ENCODE data around the gene CD209.

Gene CD209

DNA sequence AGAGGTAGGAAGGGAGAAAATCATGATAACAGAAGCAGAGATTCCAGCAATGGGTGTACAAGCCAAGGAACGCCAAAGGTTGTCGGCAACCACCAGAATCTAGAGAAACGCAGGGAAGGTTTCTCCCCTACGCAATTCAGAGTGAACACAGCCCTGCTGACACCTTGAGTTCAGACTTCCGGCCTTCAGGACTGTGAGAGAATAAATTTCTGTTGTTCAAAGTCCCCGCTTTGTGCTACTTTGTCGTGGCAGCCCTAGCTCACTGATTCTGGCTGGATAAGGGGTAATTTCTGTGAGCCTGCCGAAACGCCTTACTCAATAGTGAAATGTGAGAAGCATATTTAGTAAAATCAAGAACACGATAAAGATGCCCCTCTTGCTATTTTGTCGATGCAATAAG, 10.1 kb downstream of the CD209 start:
- no peak for DNase-seq (ENCODE audit: low read depth)

DNA sequence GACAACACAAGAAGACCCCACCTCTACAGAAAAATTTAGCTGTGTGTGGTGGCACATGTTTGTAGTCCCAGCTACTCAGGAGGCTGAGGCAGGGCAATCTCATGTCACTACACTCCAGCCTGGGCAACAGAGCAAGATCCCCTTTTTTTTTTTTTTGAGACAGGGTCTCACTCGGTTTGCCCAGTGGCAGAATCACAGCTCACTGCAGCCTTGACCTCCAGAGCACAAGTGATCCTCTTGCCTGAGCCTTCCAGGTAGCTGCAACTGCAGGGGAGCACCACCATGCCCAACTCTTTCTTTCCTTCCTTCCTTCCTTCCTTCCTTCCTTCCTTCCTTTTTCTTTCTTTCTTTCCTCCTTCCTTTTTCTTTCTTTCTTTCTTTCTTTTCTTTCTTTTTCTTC, 11.2 kb downstream of the CD209 start:
- DNase-seq (ENCODE audit: low read depth) = no peak

DNA sequence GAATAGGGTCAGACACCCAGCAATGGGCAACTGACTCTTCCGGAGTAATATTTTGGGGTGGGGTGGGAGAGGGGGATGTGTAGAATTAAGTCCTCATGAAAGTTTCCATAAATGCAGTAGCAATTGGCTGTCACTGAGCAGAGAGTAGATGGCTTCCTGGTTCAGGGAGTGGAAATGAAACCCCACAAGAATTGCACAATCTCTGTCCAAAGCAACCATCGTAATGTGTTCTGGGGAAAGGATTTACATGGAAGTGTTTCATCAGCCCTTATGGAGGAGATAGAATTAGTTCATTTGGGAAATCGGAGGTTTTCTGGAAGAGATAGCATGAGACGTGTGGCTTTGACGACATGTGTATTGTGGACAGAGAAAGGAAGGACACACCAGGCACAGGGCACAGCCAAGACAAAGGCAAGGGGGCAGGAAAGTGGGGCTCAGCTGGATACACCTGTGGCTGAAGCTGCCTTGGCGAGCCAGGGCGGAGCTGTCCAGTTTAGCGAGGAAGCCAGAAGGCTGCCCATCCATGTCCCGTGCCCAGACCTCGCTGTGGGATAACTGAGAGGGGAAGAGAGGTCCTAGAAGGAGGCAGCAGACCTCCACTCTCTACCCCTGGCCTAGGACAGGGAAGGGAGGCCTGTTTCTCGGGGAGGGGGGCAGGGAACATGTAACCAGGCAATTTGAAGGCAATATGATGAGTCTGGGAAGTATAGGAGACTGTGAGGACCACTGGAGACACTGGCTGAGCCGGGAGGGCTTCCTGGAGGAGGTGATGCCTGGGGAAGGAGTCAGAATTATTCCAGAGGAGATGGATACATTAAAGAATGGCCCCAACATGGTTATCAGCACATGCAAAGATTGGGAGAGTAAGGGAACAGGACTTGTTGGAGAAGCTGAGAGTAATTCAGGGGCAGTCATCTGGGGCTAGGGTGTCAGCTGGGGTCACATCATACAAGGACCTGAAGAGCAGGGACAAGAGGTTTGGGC, 12.8 kb downstream of the CD209 start:
- DNase-seq (ENCODE audit: low read depth) = no peak

DNA sequence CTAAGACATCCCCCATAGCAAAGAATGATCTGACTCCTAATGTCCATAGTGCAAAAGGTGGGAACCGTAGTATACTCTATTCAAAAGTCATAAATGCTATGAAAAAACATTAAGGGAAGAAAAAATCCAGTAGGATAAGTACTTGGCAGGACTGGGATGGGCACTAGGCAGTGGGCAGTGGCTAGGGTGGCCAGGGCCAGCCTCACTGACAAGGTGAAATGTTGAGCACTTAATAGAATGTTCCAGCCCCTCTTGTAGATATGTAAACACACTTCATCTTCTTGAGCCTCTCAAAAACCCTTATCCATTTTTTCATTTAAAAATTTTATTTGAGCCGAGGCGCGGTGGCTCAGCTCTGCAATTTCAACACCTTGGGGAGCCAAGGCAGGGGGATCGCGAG, 14.0 kb downstream of the CD209 start:
- no peak for DNase-seq (ENCODE audit: low read depth)

DNA sequence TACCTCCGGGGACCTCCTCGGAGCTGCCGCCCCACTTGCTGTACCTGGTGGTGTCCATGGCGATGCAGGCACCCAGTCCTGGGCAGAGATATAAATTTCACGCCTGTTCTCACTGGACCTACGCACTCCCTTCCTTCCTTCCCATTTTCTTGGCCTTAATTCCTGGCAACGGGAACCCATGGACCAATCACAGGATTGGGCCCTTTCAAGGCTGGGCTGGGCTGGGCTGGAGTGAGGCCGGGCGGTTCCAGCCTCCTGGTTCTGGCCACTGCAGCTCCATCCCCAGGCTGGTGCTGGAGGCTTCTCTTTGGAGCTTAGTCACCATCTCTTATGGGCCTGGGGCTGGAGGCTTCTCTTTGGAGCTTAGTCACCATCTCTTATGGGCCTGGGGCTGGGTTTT, 15.3 kb downstream of the CD209 start, which contains the start of gene CLEC4G:
Gene CLEC4G, minus strand, starts transcription at position 66 of the 400 bp plus-strand sequence. Its CDS starts 8 bp downstream, at position 58.
- no peak for DNase-seq (ENCODE audit: low read depth)

DNA sequence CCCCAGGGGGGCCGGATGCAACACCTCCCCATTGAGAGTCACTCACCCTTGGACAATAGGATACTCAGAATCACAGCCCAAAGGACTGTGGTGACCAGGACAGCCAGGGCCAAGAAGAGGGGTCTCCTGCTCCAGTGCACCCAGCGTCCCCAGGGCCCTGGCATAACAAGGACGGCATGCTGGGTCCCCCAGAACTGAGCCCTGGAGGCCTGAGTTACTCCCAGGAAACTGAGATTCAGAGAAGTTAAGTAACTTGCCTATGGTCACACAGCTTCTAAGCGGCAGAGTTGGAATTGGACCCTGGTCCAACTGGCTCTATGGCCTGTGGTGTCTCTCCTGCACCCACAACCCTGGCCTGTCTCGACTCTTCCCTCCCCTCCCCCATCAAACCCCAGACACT, 15.7 kb downstream of the CD209 start:
- no peak for DNase-seq (ENCODE audit: low read depth)

DNA sequence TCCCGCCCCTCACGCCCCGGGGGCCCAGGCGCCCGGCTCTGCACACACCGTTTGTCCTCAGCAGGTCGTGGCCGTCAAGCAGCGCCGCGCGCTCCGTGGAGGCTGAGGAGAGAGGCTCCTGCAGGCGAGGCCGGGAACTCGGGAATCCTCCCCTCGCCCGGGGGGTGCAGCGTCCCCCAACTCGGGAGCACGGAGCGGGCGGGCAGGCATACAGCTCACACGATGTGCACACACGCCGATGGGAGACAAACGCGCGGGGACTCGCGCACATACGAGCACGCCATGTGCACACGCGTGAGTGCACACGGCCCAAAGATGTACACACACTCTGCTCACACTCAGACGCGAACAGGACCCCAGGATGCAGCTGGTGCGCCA, 16.1 kb downstream of the CD209 start:
- DNase-seq (ENCODE audit: low read depth) = no peak

DNA sequence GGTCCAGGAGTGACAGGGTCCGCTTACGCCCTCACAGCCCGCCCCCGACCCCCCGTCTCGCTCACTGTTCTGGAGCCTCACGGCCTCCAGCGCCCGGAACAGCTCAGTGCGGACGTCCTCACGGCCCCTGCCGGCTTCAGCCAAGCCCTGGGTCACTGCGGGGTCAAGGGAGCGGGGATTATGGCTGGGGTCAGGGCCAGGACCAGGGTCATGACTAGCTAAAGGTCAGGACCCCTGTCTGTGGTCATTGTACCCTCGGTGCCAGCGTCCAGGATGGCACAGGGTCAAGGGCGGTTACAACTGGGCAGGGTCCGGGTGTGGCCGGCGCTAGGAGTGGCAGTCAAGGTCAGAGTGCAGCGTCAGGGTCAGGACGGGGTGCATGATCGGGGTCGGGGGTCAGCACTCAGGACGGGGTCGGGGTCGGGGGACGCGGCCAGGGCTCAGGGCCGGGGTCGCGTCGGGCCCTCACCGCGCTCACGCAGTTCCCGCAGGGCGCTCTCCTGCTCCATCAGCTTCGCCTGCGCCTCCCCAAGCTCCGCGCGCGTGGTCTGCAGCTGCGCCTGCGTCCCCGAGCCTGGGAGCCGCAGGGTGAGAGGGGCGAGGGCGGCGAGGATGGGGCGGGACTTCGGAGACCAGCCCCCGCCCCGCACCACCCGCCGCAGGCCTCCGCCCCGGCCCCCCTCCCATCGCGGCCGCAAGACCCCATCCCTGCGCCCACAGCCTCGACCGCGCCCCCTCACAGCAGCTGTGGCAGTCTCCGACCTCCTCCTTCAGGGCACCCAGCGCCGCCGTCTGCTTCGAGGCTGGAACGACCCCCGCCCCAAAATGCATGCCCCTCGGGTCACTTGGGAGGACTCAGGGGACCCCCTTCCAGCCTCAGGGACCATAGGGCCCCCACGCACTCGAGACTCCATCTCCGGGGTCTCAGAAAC, 16.8 kb downstream of the CD209 start:
- DNase-seq (ENCODE audit: low read depth) = no peak

DNA sequence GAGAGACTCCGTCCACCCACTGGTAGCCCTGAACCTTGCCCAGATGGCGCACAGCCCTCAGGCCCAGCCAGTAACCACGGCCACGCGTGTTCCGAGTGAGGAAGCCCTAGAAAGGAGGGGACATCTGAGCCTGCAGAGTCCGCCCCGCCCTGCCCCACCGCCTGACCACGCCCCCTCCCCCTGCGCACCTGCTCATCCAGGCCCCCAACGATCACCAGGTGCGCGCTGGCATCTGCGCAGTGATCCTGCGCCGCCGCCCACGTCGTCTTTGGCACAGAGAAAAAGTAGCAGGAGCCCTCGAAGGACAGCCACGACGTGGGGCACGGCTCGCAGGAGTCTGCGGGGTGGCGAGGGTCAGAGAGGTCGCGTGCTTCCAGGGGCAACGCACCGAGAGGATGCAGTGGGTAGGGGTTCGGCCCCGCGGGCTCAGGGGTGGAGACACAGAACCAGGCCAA, 17.5 kb downstream of the CD209 start:
- no peak for DNase-seq (ENCODE audit: low read depth)

DNA sequence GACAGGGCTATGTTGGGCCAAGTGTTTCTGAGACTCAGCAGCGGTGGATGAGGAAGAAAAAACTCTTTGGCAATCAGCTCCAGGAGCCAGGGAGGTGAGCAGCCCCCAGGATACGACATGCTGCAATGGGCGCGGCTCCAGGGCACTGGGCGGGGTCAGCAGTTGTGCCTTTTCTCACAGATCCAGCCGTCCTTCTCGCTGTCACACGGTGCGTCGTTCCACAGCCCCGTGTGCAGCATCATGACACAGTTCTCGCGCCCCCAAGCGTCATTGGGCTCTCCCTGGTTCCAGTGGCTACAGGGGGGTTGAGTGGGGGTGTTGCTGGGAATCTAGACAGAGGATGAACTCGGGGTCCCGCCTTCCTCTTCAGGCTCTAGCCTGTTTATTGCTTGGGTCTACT, 18.1 kb downstream of the CD209 start:
- DNase-seq (ENCODE audit: low read depth) = no peak

DNA sequence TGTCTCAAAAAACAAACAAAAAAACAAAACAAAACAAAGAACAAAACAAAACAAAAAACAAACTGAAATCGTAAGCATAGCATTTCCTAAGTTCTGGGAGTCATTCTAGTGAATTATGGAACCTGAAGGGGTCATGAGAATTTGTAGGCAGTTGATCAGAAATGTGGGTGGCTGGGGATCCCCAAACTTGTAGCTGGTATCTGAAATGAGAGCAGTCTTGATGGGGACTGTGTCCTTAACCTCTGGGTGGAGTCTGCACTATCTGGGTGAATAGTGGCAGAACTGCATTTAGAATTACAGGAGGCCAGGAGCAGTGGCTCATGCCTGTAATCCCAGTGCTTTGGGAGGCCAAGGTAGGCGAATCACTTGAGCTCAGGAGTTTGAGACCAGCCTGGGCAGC, 21.5 kb downstream of the CD209 start:
- DNase-seq (ENCODE audit: low read depth) = no peak

DNA sequence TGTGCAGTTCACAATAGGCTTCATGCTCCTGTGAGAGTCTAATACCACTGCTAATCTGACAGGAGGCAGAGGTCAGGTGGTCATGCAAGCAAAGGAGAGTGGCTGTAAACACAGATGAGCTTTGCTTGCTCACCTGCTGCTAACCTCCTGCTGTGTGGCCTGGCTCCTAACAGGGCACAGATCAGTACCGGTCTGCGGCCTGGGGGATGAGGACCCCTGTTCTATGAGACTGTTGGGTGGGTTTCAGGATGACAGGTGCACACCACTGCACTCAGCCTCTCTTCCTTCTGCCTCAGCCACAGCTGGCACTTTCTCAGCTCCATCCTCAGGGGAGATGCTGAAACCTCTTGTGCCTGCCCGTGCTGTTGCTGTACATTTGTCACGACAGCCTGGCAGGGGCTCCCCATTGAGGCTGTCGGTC, 25.1 kb downstream of the CD209 start:
- DNase-seq (ENCODE audit: low read depth) = no peak

DNA sequence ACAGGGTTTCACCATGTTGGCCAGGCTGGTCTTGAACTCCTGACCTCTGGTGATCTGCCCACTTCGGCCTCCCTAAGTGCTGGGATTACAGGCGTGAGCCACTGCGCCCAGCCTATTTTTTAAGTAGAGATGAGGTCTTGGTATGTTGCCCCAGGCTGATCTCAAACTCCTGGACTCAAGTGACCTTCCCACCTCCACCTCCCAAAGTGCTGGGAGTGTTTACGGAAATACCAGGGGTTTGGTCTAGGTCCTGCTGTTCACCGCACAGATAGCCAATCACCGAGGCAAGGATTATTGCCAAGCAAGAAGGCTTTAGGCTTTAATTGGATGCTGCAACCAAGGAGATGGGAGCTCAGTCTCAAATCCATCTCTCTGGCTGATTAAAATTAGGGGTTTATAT, 27.0 kb downstream of the CD209 start:
- DNase-seq (ENCODE audit: low read depth) = no peak

DNA sequence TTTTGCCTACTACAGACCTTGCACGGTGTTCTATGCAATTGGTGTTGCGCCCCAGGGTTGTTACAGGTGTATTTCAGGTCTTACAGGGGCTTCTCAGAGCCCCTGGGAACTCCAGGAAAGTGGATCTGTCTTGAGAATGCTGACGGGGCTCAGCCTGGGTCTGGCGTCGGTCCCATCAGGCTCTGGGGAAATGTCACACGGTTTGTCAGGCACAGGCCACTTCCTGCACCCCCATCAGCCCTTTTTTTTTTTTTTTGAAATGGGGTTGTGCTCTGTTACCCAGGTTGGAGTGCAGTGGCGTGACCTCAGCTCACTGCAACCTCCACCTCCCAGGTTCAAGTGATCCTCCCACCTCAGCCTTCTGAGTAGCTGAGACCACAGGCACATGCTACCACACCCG, 28.7 kb downstream of the CD209 start:
- no peak for DNase-seq (ENCODE audit: low read depth)

DNA sequence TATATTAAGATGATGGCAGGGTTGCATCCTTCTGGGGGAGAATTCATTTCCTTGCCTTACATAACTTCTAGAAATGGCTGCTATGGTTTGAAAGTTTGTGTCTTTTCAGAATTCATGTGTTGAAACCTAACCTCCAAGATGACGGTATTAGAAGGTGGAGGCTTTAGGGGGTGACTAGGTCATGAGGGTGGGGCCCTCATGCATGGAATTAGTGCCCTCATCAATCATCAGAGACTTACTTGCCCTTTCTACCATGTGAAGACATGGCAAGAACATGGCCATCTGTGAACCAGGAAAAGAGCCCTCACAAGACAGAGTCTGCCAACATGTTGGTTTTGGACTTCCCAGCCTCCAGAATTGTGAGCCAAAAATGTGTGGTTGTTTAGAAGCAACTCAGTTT, 30.6 kb downstream of the CD209 start:
- DNase-seq (ENCODE audit: low read depth) = no peak

DNA sequence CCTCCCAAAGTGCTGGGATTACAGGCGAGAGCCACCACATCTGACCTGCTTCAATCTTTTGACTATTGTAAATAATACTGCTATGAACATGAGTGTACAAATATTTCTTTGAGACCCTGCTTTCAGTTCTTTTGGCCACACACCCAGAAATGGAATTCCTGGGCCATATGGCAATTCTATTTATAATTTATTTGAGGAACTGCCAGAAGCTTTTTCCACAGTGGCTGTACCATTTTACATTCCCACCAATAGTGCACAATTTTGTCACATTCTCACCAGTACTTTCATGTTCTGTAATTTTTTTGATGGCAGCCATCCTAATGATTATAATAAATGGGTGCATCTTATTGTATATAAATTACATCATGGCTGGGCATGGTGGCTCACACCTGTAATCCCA, 31.7 kb downstream of the CD209 start:
- no peak for DNase-seq (ENCODE audit: low read depth)

DNA sequence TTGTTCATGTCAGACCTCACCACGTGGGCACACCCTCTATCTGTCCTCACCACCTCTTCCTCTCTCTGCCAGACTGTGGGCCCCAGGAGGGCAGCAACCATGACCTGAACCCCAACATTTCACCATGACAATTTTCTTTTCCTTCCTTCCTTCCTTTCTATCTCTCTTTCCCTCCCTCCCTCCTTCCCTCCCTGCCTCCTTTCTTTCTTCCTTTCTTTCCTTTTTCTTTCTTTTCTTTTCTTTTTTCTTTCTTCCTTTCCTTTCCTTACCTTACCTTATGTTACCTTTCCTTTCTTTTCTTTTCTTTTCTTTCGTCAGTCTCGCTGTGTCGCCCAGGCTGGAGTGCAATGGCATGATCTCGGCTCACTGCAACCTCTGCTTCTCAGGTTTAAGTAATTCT, 36.7 kb downstream of the CD209 start:
- no peak for DNase-seq (ENCODE audit: low read depth)

DNA sequence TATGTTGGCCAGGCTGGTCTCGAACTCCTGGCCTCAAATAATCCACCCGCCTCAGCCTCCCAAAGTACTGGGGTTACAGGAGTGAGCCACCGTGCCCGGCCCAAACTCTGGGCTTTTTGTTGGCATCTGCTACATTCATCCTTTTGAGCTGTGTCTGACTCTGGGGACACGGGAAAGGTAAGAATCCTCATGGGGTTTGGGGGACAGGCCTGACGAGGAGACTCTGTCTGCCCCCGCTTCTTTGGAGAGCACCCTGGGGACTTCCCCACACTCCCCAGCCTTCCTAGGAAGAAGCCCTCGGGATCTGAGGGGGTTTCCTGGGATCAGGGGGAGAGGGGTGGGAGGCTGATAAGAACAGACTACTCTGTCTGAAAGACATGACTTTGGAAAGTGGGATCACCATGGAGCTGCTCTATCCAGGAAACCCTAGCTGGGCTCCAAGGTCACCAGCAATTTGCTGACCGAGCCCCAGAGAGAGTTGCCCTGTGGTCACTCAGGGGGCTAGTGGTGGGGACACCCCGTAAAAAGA, 37.3 kb downstream of the CD209 start:
- no peak for DNase-seq (ENCODE audit: low read depth)

DNA sequence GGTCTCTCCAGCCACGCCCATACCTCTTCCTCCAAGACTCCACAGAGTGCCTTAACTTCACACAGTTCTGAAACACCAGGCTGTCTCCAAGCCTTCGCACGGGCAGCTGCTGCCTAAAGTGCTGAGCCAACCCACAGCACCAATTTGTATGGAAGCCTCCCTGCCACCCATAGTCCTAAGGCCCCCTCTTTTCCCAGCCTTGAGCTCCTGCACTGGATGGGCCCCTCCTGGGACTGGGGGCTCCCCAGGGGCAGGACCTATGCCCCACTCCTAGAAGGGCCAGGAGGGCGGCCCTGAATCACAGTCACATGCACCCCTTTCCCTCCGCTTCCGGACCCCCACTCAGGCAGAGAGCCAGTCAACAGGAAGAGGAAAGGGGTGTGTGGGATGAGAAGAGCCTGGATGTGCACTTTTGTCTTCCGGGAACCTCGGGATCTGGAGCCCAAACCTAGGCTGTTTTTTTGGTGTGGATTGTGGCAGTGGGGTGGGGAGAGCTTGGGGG, 40.3 kb downstream of the CD209 start:
- DNase-seq (ENCODE audit: low read depth) = no peak

DNA sequence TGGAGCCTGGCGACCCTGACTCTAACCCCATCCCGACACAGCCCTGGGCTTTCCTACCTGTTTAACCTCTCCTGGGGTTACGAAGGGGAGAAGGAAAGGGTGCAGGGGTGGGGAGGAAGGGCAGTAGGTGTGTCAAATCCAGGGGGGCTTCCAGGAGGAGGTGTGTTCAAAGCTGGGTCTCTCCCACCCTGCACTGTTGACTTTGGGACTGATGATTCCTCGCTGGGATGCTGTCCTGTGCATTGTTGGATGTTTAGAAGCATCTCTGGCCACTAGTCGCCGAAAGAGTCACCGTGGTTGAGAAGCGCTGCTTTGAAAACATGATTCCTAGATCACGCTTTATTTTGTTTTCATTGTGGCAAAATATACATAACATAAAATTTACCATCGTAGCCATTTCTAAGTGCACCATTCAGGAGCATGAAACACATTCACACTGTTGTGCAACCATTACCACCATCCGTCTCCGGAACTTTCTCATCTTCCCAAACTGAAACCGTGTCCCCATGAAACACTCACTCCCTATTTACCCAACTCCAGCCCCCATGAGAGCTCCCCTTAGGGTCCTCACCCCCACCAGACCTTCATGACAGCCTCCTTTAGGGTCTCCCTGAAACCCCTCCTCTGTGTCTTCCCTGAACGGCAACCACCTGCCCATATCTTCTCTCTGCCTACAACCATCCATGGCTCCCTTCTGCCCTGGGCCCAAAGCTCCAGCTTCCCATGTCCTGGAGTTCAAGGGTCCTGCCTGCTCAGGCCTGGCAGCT, 41.0 kb downstream of the CD209 start:
- no peak for DNase-seq (ENCODE audit: low read depth)

DNA sequence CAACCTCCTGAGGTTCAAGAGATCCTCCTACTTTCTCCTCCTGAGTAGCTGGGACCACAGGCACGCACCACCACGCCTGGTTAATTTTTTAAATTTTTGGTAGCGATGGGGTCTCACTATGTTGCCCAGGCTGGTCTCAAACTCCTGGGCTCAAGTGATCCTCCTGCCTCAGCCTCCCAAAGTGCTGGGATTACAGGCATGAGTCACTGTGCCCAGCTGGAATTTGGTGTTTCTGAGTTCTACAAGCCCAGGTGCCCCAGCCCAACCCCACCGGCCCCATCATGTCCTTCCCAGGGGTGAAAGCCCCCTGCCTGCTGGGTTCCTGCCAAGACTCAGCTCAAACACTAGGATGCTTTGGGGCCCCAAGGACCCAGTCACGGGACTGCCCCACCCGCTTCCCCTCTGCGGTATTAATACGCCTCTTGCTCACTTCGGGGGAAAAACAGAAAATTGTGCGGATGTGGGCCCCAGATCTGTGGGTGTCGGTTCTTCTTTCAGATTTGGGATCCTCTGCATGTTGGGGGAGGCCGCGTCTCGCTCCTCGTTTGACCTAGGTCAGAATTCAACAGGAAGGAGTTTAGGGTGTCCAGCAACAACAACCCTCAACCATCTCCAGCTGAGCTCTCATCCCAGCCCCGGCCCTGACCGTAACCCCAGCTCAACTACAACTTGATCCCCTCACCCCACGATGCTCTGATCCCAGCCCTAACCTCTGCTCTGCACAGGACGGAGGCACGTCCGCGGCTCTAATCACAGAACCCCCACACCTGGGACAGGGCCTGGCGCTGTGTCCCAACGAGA, 41.7 kb downstream of the CD209 start:
- no peak for DNase-seq (ENCODE audit: low read depth)
